SK-N-SH (cell line): ENCODE results near the gene PRKG1. TPM values are rescaled to one million over a fixed set of nuclear protein-coding genes. Genes with fewer than 3 reads are reported as not detected.

Source experiments
- CTCF ChIA-PET: fragments of 300-600, 350-600 bp; formaldehyde crosslinking; extraction: SDS; loops from one replicate; lab custom pipeline; 2021; lab: Yijun Ruan, JAX
- POLR2A ChIA-PET: fragments of 350-600 bp; sonication (Branson Sonifier 250); formaldehyde crosslinking; extraction: SDS; loops from one replicate; lab custom pipeline; 2020; ENCODE audit warnings: antibody characterized with exemption, inconsistent platforms; lab: Yijun Ruan, JAX
- DNase-seq: peaks from one replicate; pipeline ENCODE4 v3.0.0; 2012
- H2AFZ ChIP-seq: fragments of 200-600 bp; sonication (generic); 2 replicates; pipeline ENCODE4 v1.8.1; 2016; ENCODE audit warnings: antibody characterized with exemption, mild to moderate bottlenecking, low read depth
- H3F3A ChIP-seq: fragments of 200-600 bp; sonication (generic); replicated peaks from 2 replicates; pipeline ENCODE3; 2016; ENCODE audit warnings: antibody characterized with exemption, mild to moderate bottlenecking; ENCODE audit not compliant: insufficient read depth
- H3K27ac ChIP-seq, 2 experiments: fragments of 200-500 bp in 1 of 2; fragments of 200-600 bp in 1 of 2; sonication (Bioruptor generic) in 1 of 2; sonication (generic), shearing (Covaris generic) in 1 of 2; 2 replicates each; pipeline versions ENCODE4 v1.5.1 to v1.6.1; 2014 to 2016; ENCODE audit warnings: low read depth in 2 of 2, inconsistent platforms in 1 of 2, low read length in 1 of 2, mild to moderate bottlenecking in 1 of 2, mixed read lengths in 1 of 2
- H3K27me3 ChIP-seq: fragments of 200-600 bp; sonication (generic), shearing (Covaris generic); 2 replicates; pipeline ENCODE4 v1.6.1; 2016; ENCODE audit warnings: mixed run types; ENCODE audit not compliant: insufficient read depth
- H3K36me3 ChIP-seq, 2 experiments: fragments of 200-500 bp in 1 of 2; fragments of 200-600 bp in 1 of 2; sonication (Bioruptor generic) in 1 of 2; sonication (generic) in 1 of 2; replicated peaks in 1 of 2; 2 replicates each; pipeline versions ENCODE3 to v1.5.1; 2014 to 2016; ENCODE audit warnings: low read length in 1 of 2, mild to moderate bottlenecking in 1 of 2; ENCODE audit not compliant: insufficient read depth in 2 of 2, control insufficient read depth in 1 of 2
- H3K4me1 ChIP-seq, 2 experiments: fragments of 200-500 bp in 1 of 2; fragments of 200-600 bp in 1 of 2; sonication (Bioruptor generic) in 1 of 2; sonication (generic), shearing (Covaris generic) in 1 of 2; 2 replicates each; pipeline versions ENCODE4 v1.5.1 to v1.6.1; 2014 to 2016; ENCODE audit warnings: low read depth in 1 of 2, low read length in 1 of 2, mixed run types in 1 of 2; ENCODE audit not compliant: insufficient read depth in 2 of 2, control insufficient read depth in 1 of 2
- H3K4me2 ChIP-seq: fragments of 200-600 bp; sonication (generic), shearing (Covaris generic); 2 replicates; pipeline ENCODE4 v1.6.1; 2017; ENCODE audit warnings: mixed run types
- H3K4me3 ChIP-seq, 2 experiments: fragments of 200-500 bp in 1 of 2; fragments of 200-600 bp in 1 of 2; sonication (Bioruptor generic) in 1 of 2; sonication (generic), shearing (Covaris generic) in 1 of 2; 2 replicates each; pipeline versions ENCODE4 v1.5.1 to v1.8.1; 2014 to 2016; ENCODE audit warnings: low read depth in 2 of 2, inconsistent platforms in 1 of 2, low read length in 1 of 2, mild to moderate bottlenecking in 1 of 2, mixed read lengths in 1 of 2, moderate library complexity in 1 of 2
- H3K79me2 ChIP-seq: fragments of 200-600 bp; sonication (generic); 2 replicates; pipeline ENCODE4 v1.8.1; 2017; ENCODE audit warnings: mild to moderate bottlenecking; ENCODE audit not compliant: insufficient read depth
- H3K9ac ChIP-seq: fragments of 200-600 bp; sonication (generic); 2 replicates; pipeline ENCODE4 v1.6.1; 2017; ENCODE audit warnings: mixed run types
- H3K9me2 ChIP-seq: fragments of 200-600 bp; sonication (generic); 2 replicates; pipeline ENCODE4 v1.6.1; 2017; ENCODE audit warnings: mixed run types
- H3K9me3 ChIP-seq: fragments of 200-600 bp; sonication (generic); 2 replicates; pipeline ENCODE4 v1.6.1; 2017; ENCODE audit warnings: mixed run types, mild to moderate bottlenecking, moderate library complexity
- H4K20me1 ChIP-seq: fragments of 200-600 bp; sonication (generic); 2 replicates; pipeline ENCODE4 v1.6.1; 2017; ENCODE audit warnings: mild to moderate bottlenecking, mixed run types; ENCODE audit not compliant: insufficient read depth
- CHD2 ChIP-seq: fragments of 150-350 bp; IDR thresholded peaks from 2 replicates; pipeline ENCODE4 v1.6.1; 2018; ENCODE audit warnings: low read length; ENCODE audit not compliant: partially characterized antibody
- CTCF ChIP-seq: fragments of 200-600 bp; sonication (generic); IDR thresholded peaks from 2 replicates; pipeline ENCODE4 v1.6.1; 2017; ENCODE audit warnings: antibody characterized with exemption, mild to moderate bottlenecking, moderate library complexity
- ELF1 ChIP-seq: IDR thresholded peaks from 2 replicates; pipeline ENCODE4 v1.4.0; 2012
- EP300 ChIP-seq, 2 experiments: IDR thresholded peaks; 2 replicates each; pipeline versions ENCODE4 v1.4.0 to v1.6.1; 2012; ENCODE audit warnings: borderline replicate concordance in 1 of 2, low read depth in 1 of 2, low read length in 1 of 2
- EZH2phosphoT487 ChIP-seq: fragments of 200-600 bp; sonication (generic); IDR thresholded peaks from 2 replicates; pipeline ENCODE4 v1.6.1; 2017; ENCODE audit warnings: low read depth, mixed run types, mild to moderate bottlenecking, antibody characterized with exemption, moderate library complexity, borderline replicate concordance
- FOSL2 ChIP-seq: IDR thresholded peaks from 2 replicates; pipeline ENCODE4 v1.4.0; 2012; ENCODE audit warnings: low read depth, mild to moderate bottlenecking, moderate library complexity, borderline replicate concordance
- GABPA ChIP-seq: IDR thresholded peaks from 2 replicates; pipeline ENCODE4 v1.4.0; 2012; ENCODE audit warnings: low read depth, mild to moderate bottlenecking
- GATA2 ChIP-seq: sonication (generic); formaldehyde crosslinking; IDR thresholded peaks from 2 replicates; pipeline ENCODE4 v1.5.0; 2020; ENCODE audit warnings: mild to moderate bottlenecking, missing genetic modification reagents
- IRF3 ChIP-seq: fragments of 150-350 bp; IDR thresholded peaks from 2 replicates; pipeline ENCODE4 v1.6.1; 2016; ENCODE audit warnings: mild to moderate bottlenecking, low read depth, low read length
- MAX ChIP-seq: IDR thresholded peaks from 2 replicates; pipeline ENCODE4 v1.4.0; 2012; ENCODE audit warnings: low read depth
- MEF2A ChIP-seq: IDR thresholded peaks from 2 replicates; pipeline ENCODE4 v1.4.0; 2012; ENCODE audit warnings: low read depth, borderline replicate concordance
- MXI1 ChIP-seq: IDR thresholded peaks from 2 replicates; pipeline ENCODE4 v1.6.1; 2012; ENCODE audit warnings: mild to moderate bottlenecking, low read depth, low read length, improper control_type of control experiment
- NFIC ChIP-seq: IDR thresholded peaks from 2 replicates; pipeline ENCODE4 v1.4.0; 2012; ENCODE audit warnings: borderline replicate concordance
- POLR2AphosphoS5 ChIP-seq: IDR thresholded peaks from 2 replicates; pipeline ENCODE4 v1.6.1; 2012; ENCODE audit warnings: low read depth, low read length
- RAD21 ChIP-seq: IDR thresholded peaks from 2 replicates; pipeline ENCODE4 v1.6.1; 2012; ENCODE audit warnings: mild to moderate bottlenecking, low read length
- REST ChIP-seq: IDR thresholded peaks from 2 replicates; pipeline ENCODE4 v1.6.1; 2012; ENCODE audit warnings: mild to moderate bottlenecking, low read depth, low read length, moderate library complexity
- RFX5 ChIP-seq: IDR thresholded peaks from 2 replicates; pipeline ENCODE4 v1.6.1; 2012; ENCODE audit warnings: mild to moderate bottlenecking, improper control_type of control experiment, low read length
- RXRA ChIP-seq: IDR thresholded peaks from 2 replicates; pipeline ENCODE4 v1.4.0; 2012; ENCODE audit warnings: low read depth, mild to moderate bottlenecking, borderline replicate concordance
- SIN3A ChIP-seq: IDR thresholded peaks from 2 replicates; pipeline ENCODE4 v1.6.1; 2012; ENCODE audit warnings: low read depth, mild to moderate bottlenecking, low read length, moderate library complexity, borderline replicate concordance
- TAF1 ChIP-seq: IDR thresholded peaks from 2 replicates; pipeline ENCODE4 v1.6.1; 2012; ENCODE audit warnings: low read depth, mild to moderate bottlenecking, low read length, moderate library complexity, borderline replicate concordance
- TCF12 ChIP-seq: IDR thresholded peaks from 2 replicates; pipeline ENCODE4 v1.4.0; 2012
- TEAD4 ChIP-seq: IDR thresholded peaks from 2 replicates; pipeline ENCODE4 v1.4.0; 2012; ENCODE audit warnings: mild to moderate bottlenecking, borderline replicate concordance; ENCODE audit not compliant: insufficient read depth
- USF2 ChIP-seq: fragments of 150-350 bp; IDR thresholded peaks from 2 replicates; pipeline ENCODE4 v1.6.1; 2017; ENCODE audit warnings: antibody characterized with exemption, low read length, low read depth, borderline replicate concordance
- YY1 ChIP-seq: IDR thresholded peaks from 2 replicates; pipeline ENCODE4 v1.4.0; 2012; ENCODE audit warnings: low read depth, mild to moderate bottlenecking
- whole genome bisulfite sequencing: methylation state at CpG from one replicate; pipeline ENCODE4 v1.1.6; 2017; ENCODE audit warnings: low lambda C conversion rate; 5-methylcytosine and 5-hydroxymethylcytosine counted together
- polyA plus RNA-seq, 3 experiments: library from polyadenylated mRNA; depleted of rRNA; stranded (reverse); fragments of >200 nt; gene quantifications; 2 replicates each; pipeline ENCODE4 v1.2.3, GENCODE V29; 2012

PRKG1 gene
- polyA plus RNA-seq, 1 of the 3 experiments (the other 2 are of a cell fraction): 4.1 TPM

GRCh38 chr10:51389415-51390321 is 315.4 kb downstream of the PRKG1 start:
- Histone ChIP-seq H3K9me3 (no peaks in the 10 kb centered on the region), H3K36me3 (no peaks in the 10 kb centered on the region), H3K4me2 (no peak overlapping the region), H3K27ac (peak overlapping the region; percentile 54 to 82; a peak in 3 of 4 replicates), H3K9ac (no peak overlapping the region), H3K4me1 (no peaks in the 10 kb centered on the region; a peak in 1 of 4 replicates), H2AFZ (no peak overlapping the region), H3K27me3 (no peaks in the 10 kb centered on the region), H3K79me2 (no peaks in the 10 kb centered on the region), H4K20me1 (no peaks in the 10 kb centered on the region), H3F3A (peaks cover 20% of the 10 kb centered on the region), H3K4me3 (peak overlapping the region in 1 of 2 experiments; percentile 31; a peak in 1 of 4 replicates), H3K9me2 (no peaks in the 10 kb centered on the region)
- WGBS: 43% methylated on average over 3 of the region's 3 CpGs
- ChIA-PET POLR2A (no interaction called here), CTCF (interaction anchor here (0.6 to 3.9 kb wide), 43 partner anchors 8 to 1391 kb away, joined by 3 to 46 read pairs (median 4); partner anchors contain the start of gene PRKG1)
- peak; percentile 69 for DNase-seq
- TF ChIP-seq EZH2phosphoT487 (no peak), TAF1 (no peak), CHD2 (no peak), TEAD4 (peak; percentile 95), MXI1 (no peak), USF2 (no peak), GATA2 (CRISPR knock-in tag) (no peak), YY1 (no peak), ELF1 (0 out of 2 replicates have a peak, but pooled peaks have one; percentile 12), CTCF (peak; percentile 81), FOSL2 (peak; percentile 70), POLR2AphosphoS5 (peak; percentile 60; the same call in 1 of the 2 replicates), GABPA (no peak), IRF3 (no peak), RAD21 (peak; percentile 87), MEF2A (peak; percentile 41; the same call in 1 of the 2 replicates), SIN3A (no peak), NFIC (peak; percentile 96), RFX5 (no peak), REST (no peak), MAX (peak; percentile 55; the same call in 1 of the 2 replicates), TCF12 (peak; percentile 95), RXRA (peak; percentile 65; the same call in 1 of the 2 replicates), EP300 (IDR thresholded peaks at IDR 0.05; ENCODE audit: borderline replicate concordance in 1 of 2, low read depth in 1 of 2, low read length in 1 of 2) (peak; percentile 29 to 93; a peak in 3 of 4 replicates)
